GM18909 (cell line): Measurements from ENCODE around the gene JCHAIN.
"Not testable (repeated sequence)": the region's sequence is repeated elsewhere in the genome, so short reads cannot be mapped to it uniquely, and the experiment has no call there.

Experiments
- ATAC-seq: cut with Tn5 transposase; IDR thresholded peaks from one replicate; pipeline ENCODE4 v1.9.1; 2021; ENCODE audit warnings: mild to moderate bottlenecking; ENCODE audit not compliant: unreplicated experiment, poor library complexity

The JCHAIN gene

GRCh38 chr4:70666369-70666768, at the start of gene JCHAIN:
TSS of gene JCHAIN (minus strand) at chr4:70666508. CDS start at chr4:70666490, 18 bp downstream.
- peak; percentile 50 for ATAC-seq

DNA sequence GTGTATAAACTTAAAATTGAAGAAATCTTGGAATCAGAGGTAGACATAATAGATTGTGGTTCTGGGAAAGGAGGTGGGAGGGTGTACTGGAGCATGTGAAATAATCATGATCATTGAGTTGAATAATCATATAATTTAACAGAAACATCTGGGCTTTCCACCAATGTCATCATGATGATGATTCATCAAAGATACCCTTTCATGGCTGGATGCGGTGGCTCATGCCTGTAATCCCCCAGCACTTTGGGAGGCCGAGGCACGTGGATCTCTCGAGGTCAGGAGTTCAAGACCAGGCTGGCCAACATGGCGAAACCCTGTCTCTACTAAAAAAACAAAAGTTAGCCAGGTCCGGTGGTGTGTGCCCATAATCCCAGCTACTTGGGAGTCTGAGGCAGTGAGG, 48.8 kb upstream of the JCHAIN start:
- ATAC-seq: peak; percentile 9

DNA sequence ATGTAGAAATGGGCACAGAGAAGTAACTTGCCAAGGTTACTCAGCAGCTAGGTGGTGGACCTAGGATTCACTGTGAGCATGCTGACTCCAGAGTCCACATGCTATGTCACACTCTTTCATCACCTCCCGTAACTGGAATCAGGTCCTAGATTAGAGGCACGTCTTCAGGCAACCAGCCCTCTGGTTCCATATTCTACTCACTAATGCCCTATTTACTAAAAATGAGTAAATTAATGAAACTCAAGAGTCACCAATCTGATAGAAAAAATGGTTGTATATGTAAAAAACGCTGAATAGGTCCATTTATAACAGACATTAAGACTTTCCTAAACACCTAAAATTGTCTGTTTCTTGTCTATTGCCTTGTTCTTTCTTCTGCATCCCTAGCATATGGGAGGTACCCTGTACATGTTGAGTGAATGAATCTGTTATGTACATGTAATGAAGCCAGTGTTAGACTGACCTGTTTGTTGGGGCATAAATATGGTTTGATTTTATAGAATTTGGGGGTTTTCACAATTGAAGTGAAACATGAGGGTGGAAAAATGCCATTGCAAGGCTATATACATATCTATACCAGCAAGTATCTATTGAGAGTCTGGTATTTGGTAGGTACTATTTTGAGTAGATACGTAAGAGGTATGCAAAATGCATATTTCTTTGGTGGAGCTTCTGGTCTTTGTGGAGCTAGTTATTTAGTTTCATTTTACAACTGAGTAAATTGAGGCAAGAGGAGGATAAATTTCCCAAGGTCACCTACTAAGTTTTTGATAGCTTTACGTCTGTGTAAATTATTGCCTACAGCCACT, 48.0 kb upstream of the JCHAIN start:
- peak; percentile 64 for ATAC-seq

DNA sequence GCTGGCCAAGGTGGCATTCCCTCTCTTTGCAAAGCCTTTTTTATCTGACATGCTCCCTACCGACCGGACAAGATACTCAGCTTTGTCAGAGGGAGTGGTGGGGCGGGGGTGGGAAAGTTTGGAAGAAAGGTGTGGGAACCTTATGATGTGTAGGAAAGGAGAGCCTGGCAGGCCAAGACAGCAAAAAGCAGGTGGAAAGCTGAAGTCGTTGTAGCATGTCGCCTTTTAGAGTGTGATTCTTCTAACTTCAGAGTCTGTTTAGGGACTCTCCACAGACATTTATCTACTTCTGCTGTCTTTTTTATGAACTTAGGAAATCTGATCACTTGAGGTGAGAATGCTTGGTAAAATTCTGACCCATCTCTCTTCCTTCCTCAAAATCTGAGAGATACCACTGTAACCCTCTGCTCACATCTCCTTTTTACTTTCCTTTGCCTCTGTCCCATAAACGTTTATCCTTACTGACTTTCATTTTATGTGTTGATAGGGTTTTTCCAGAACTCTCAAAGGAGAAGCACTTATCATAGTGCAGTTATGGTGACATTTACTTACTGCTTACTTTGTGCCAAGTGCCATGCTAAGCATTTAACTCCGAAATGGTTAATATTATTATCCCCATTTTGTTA, 47.3 kb upstream of the JCHAIN start:
- ATAC-seq: peak; percentile 38

- peak; percentile 5 for ATAC-seq
Measured at GRCh38 chr4:70712604-70713452, 46.5 kb upstream of the JCHAIN start.

- ATAC-seq: no peak
Measured at GRCh38 chr4:70712150-70712549, 45.8 kb upstream of the JCHAIN start.

DNA sequence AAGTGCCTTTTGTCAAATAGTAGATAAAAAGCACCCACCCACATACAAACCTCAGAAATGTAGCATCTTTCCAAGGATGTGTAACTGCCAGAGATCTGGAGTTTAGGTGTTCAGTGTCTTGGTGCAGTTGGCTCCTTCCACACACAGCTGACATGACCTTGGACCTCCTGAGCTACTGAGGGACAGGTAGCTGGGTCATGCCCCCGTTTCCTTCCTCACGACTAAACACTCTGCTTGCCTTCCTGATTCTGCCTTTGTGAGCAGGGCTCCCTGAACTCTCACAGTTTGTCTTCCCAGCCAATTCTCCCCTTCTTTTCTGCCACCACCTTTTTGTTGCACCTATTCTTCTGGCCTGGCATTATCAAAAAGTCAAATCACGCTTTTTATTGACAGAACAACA, 45.3 kb upstream of the JCHAIN start:
- ATAC-seq: no peak

DNA sequence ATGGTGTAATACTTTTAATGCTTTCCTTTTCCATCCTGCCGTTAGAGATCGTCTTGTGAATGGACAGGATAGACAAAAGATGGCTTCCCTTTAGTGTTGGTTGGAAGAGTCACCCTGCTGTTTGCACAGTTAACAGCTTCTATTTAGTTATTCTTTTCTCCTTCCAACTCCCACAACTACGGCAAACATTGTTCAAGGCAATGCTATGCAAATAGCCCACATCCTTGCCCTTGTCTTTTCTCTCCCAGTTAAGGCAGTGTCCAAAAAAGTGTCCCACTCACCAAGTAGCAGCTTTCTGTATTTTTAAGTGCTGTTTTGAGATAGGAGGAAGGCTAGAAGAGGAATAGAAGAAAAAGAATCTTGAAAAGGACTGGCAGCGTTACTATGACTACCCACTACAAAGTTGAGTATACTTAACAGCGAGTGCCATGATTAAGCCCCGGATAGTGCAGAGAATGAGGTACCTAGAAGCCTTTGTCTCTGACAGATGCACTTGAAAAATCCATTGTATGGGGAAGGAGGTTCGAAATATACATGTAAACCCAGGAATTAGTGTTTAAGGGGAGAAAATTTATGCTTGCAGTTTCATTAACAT, 43.4 kb upstream of the JCHAIN start:
- no peak for ATAC-seq

- ATAC-seq: no peak
Measured at GRCh38 chr4:70706516-70706915, 40.2 kb upstream of the JCHAIN start.

- ATAC-seq: no peak
Measured at GRCh38 chr4:70706044-70706461, 39.7 kb upstream of the JCHAIN start.

DNA sequence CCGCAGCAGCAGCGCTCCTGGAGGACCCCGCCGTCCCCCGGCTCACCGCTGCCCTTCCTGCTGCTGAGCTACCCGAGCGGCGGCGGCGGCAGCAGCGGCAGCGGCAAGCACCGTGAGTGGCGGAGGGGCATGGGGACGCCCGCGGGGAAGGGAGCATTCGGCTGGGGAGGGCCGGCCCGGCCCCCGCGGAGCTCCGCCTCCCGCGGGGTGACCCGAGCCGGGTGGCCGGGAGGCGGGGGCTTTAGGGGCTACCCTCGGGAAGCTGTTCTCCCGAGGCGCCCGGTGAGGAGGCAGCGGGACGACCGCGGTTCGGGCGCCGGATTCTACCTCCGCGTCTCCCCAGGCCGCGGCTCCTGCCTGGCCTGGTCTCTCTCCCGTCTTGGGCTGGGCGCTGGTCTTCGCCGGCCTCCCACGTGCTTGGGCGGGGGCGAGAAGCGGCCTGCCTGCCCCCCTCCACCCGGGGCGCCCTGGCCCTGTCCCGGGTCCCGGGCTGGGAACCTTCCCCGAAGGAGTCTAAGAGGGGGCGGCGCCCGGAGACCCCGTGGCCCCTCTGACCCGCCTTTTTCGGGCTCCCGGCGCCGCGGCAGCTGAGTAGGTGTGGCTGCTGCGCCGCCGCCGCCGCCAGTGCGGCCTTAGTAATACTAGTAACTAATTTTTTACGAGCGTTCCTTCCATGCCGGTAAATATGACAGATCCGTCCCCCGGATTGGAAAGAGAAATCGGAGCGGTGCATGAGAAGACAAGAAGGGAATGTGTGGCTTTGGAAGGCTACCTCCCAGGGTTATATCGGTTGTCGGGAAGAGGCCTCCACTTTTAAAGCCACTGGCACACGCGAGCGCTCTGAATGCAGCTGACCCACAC, 39.1 kb upstream of the JCHAIN start:
- ATAC-seq: peak; percentile 66

- ATAC-seq: peak; percentile 39
Measured at GRCh38 chr4:70704931-70705182, 38.5 kb upstream of the JCHAIN start.

GRCh38 chr4:70704215-70704930, 38.1 kb upstream of the JCHAIN start:
- ATAC-seq: peak; percentile 70

DNA sequence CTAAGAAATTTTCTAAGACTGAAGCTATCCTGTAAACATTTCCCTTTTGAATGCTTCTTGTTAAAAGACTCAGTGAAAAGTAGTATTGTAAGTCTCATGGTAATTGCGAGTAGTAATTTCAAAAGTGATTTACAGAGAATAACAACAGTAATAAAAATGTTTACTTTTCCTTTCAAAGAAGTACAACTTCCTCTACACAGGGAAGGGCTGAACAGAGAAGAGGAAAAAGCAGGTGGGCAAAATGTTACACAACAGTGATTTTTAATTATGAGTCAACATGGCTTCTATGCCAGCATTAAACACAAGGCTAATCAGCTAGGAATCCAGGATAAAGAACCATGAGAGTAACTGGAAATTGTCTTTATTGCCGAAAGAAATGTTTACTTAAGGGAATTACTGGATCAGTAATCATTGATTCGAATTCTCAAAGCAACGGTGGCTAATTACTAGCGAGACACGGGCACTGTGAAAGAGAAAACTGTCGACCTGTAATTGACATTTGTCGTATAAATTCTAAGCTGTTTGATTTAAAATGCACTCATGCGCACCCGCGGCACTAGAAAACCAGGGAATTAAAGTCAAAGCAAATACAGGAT, 37.4 kb upstream of the JCHAIN start:
- no peak for ATAC-seq

GRCh38 chr4:70702592-70702991, 36.3 kb upstream of the JCHAIN start:
- not testable (repeated sequence) for ATAC-seq

DNA sequence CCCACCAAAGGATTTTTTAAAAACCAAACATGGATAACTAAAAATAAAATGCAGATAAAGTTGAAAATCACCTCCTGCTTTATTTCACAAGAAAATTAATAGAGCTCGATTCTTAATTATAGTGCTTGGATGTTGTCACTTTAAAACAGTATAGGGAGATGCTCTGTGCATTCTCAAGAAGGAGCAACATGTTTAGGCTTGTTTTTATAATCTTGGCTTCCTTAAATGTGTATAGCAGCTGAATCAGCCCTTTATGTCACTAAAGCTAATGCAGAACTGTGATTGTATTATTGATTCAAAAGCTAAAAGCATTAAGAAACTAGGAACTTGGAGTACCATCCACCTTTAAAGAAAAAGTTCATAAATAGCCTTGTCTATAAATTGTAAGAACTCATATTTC, 35.0 kb upstream of the JCHAIN start:
- no peak for ATAC-seq

- no peak for ATAC-seq
Measured at GRCh38 chr4:70700712-70701111, 34.4 kb upstream of the JCHAIN start.

DNA sequence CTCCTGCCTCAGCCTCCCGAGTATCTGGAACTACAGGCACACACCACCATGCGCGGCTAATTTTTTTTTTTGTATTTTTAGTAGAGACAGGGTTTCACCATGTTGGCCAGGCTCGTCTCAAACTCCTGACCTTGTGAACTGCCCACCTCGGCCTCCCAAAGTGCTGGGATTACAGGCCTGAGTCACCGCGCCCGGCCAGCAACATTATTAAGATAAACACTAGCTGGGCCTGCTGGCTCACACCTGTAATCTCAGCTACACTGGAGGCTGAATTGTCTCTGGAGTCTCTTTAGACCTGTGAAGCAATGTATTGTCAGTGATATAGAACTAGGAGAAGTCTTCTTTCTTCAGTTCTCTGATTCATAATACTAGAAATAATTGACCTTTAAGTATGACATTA, 32.1 kb upstream of the JCHAIN start:
- not testable (repeated sequence) for ATAC-seq

- not testable (repeated sequence) for ATAC-seq
Measured at GRCh38 chr4:70694633-70695032, 28.3 kb upstream of the JCHAIN start.
